HG03095 (cell line): ENCODE results near the gene CDC42EP5.
"Not testable (repeated sequence)": the region's sequence is repeated elsewhere in the genome, so short reads cannot be mapped to it uniquely, and the experiment has no call there.

Experiments used
- ATAC-seq: cut with Tn5 transposase; IDR thresholded peaks from one replicate; pipeline ENCODE4 v1.9.1; 2021; ENCODE audit warnings: moderate library complexity; ENCODE audit not compliant: unreplicated experiment

The CDC42EP5 gene, protein sequence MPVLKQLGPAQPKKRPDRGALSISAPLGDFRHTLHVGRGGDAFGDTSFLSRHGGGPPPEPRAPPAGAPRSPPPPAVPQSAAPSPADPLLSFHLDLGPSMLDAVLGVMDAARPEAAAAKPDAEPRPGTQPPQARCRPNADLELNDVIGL

DNA sequence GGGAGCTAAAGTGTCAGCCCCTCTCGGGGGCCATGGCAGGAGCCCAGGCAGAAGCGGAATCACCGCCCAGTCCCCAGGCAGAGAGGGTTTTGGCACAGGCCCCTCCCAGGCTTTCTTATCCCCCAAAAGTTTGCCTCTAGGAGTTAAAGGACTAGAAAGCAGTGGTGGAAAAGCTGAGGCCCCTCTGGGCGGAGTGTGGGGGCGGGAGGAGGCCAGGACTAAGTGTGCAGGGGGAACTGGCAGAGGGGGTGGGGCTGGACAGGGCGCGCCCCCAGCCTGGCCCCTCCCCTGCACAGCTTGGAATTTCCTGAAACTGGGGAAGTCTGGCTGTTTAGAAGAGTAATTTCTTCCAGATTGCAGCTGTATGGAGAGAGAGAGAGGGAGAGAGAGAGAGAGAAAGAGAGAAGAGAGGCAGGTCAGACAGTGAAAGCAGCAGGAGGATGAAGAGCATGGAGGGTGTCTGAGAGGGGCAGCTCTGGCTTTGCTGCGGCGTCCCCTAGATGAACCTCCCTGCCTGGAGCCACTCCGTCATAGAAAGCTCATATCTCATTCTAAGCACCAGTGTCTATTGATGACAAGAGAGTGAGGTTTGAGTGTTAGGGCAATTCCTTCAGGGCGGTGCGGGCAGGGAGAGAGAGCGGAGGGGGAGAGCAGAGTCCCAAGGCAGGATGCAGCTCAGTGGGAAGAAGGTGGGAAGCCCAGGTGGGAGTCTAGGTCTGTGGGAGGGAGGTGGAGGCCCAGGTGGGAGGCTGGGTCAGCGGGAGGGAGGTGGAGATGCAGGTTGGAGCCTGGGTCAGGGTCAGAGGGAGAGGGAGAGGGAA, at the start of gene CDC42EP5:
TSS of gene CDC42EP5 (minus strand) at position 226 of the 821 bp plus-strand sequence. CDS start 7,749 bp downstream, outside the sequence.
- no peak for ATAC-seq

GRCh38 chr19:54521860-54522513, 48.9 kb upstream of the CDC42EP5 start:
- ATAC-seq: no peak

DNA sequence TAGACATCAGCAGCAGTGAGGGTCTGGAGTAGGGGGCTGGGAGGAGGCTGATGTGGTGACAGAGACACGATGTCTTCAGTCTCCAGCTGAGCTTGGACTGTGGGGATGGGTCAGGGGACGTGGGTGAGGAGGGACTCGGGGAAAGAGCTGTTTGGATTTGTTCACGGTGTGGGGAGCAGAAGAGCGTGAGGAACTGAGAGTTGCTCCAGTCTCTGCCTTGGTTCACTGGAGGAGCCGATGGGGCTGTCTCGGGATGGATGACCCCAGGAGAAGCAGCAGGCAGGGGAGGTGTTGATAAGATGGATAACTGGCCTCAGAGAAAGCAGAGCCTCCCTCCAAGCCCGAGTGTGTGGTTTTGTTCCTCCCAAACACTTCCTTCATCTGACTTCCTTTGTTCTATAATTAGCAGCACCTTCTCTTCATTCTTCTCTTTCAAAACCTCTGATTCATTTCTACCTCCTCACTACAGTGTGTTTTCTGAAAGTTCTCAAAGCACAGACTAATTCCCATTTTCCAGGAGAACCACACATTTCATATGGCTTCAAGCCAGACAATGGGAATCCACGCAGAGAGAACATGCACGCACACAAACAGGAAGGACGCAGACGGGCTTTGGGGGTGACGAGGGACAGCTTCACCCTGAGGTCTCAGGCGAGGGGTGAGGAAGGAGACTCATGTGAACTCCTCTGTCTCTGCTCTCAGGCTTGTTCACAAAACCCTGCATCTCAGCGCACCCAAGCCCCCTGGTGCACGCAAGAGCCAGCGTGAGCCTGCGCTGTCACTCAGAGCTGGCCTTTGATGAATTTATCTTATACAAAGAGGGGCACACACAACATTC, 48.1 kb upstream of the CDC42EP5 start:
- ATAC-seq: no peak

- peak; percentile 58 for ATAC-seq
Measured at GRCh38 chr19:54518844-54519243, 45.7 kb upstream of the CDC42EP5 start.

GRCh38 chr19:54517483-54517882, 44.4 kb upstream of the CDC42EP5 start:
- ATAC-seq: no peak

DNA sequence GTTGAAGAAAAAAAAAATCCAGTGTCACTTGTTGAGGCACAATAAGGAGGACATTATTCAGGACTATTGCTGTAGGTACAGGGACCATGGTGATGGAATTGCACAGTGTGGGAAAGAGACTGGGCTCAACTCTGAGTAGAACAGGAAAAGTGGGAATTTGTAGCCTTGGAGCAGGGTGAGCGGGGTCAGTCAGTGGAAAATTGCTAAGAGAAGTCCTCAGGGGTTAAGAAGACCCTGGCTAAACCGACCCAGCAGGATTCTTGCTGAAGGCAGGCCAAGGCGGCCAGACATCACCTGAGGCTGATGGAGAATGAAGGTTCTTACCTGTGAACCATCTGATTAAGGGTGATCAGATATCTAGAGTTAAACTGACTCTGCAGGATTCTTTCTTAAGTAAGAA, 42.1 kb upstream of the CDC42EP5 start:
- ATAC-seq: no peak

DNA sequence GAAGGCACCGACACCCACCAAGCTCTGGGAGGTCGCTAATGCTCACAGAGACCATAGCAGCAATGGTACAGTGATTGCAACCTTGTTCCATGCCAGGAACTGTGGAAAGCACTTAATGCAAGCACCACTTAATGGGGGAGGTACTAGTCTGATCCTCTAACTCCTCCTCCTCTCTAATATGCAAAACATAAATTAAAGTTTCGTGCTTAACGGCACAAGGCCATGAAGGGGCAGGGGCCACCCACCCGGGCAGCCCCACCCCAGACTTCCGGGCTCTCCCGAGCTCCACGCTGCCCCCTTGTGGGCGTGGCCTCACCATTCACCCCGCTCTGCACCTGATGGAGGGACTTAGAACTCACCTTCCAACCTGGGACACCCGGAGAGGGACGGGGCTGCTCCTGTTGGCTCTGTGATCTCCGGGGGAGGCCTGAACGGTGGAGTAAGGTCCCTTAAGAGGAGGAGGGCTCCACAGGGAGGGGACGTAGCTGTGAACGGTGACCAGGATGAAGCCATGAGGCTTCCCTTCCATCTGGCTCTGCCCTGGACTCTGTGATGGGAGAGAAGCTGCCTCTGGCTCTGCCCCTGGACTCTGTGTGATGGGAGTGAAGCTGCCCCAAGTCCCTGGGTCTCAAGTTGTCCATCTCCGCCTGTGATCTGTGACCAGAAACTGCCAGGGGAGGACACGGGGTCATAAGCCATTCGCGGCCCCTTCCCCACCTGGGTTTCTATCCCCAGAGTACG, 36.3 kb upstream of the CDC42EP5 start:
- ATAC-seq: not testable (repeated sequence)

DNA sequence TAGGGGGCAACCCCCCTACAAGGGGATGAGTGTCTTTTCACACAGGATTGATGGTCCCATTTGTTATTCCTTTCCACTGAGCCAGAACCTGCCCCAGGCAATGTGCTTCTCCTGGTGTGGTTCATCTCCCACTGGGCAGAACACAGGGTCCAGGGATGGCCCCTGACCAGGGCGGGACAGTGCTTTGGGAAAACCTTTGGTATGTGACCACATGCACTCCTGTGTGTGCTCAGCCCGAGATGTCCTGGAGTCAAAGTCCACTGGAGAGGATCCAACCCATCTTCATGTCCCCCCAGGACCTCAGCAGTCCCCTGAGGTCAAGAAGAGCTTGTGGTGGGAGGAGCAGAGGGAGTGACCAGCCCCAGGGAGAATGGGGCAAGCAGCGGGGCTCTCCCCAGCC, 35.4 kb upstream of the CDC42EP5 start:
- not testable (repeated sequence) for ATAC-seq

- ATAC-seq: no peak
Measured at GRCh38 chr19:54507824-54508223, 34.7 kb upstream of the CDC42EP5 start.

GRCh38 chr19:54507038-54507717, 34.1 kb upstream of the CDC42EP5 start:
- ATAC-seq: not testable (repeated sequence)

GRCh38 chr19:54506079-54506478, 33.0 kb upstream of the CDC42EP5 start:
- ATAC-seq: no peak

GRCh38 chr19:54505542-54505941, 32.4 kb upstream of the CDC42EP5 start:
- ATAC-seq: not testable (repeated sequence)

DNA sequence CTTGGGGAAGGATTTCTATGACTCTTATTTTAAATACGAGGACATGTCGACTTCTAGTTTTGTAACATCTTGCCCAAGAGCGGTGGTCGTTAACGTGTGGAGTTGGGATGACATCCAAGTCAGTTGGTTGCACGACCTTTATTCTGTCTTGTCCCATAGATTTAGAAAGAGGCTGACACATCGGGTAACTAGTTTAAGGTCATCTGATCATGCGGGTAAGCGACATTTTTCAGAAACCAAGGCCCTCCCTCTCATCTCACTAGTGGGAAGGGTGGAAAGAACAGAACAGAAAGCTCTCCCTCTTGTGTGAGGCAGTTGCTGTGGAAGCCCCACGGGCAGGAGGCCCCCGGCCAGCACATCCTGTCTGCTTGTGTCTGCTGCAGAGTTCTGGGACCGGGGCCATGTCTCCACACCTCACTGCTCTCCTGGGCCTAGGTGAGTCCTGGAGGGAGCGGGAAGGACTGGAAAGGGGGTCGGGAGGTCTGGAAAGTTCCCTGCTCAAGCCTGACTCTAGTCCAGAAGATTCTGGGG, 29.5 kb upstream of the CDC42EP5 start, which contains the start of gene LAIR2:
TSS of gene LAIR2 (plus strand) at position 314 of the 531 bp plus-strand sequence. CDS start at position 402, 88 bp downstream.
- ATAC-seq: no peak

- not testable (repeated sequence) for ATAC-seq
Measured at GRCh38 chr19:54498451-54498772, 25.3 kb upstream of the CDC42EP5 start.

DNA sequence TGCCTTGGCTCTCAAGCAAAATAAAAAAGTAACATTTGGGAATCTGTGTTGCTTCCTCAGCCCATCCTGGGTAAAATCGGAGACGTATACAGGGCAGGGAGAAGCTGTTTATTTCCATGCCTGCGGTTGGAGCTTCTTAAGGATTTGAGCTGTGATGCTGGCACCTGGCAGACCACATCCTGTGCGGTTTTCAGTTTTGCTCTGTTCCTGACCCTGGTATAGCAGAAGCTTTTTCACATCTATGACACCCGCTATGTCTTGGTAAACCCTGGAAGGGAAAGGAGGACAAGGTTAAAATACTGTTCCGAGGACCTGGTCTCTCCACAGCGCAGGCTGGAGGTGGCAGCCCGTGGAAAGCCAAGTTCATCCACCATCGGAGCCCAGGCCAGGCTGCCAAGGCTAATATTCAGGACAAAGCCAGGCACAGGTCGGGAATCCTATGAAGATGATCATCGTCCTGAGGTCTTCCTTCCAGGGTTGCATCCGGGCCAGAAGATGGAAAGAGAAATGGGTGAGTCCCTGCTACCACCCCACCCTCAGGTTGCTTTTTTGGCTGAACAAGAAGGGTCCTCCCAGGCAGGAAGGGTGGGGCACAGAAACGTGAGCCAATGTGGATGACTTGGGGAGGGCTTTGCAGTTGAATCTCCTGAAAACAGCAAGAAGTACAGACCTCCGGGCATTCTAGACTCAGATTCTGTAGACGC, 24.8 kb upstream of the CDC42EP5 start:
- ATAC-seq: not testable (repeated sequence)

- not testable (repeated sequence) for ATAC-seq
Measured at GRCh38 chr19:54495284-54495683, 22.2 kb upstream of the CDC42EP5 start.

- no peak for ATAC-seq
Measured at GRCh38 chr19:54493967-54494585, 21.0 kb upstream of the CDC42EP5 start.

DNA sequence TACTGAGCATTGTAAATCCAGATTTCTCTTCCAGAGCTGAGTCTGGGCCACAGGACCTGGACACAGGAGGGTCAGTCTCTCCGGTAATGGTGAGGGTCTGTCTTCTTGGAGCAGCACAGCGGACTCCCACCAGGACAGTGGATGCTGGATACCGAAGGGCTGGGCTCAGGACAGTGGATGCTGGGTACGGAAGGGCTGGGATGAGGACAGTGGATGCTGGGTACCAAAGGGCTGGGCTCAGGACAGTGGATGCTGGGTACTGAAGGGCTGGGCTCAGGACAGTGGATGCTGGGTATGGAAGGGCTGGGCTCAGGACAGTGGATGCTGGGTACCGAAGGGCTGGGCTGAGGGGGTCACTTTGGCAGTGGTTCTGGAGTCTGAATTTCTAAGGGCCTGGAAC, 20.0 kb upstream of the CDC42EP5 start:
- ATAC-seq: not testable (repeated sequence)
